ENCODE results near the gene ADAMTS14.

ADAMTS14 gene

GRCh38 chr10:70674560-70675495, 2.5 kb downstream of the ADAMTS14 start:
- in situ Hi-C loops (cut with MboI; ENCODE audit: low sequenced_read_pairs) = no loop called here

- in situ Hi-C loops (cut with MboI; ENCODE audit: low sequenced_read_pairs) = no loop called here
Measured at GRCh38 chr10:70675496-70676161, 3.3 kb downstream of the ADAMTS14 start.

GRCh38 chr10:70676511-70676910, 4.2 kb downstream of the ADAMTS14 start:
- in situ Hi-C loops (cut with MboI; ENCODE audit: low sequenced_read_pairs) = no loop called here

GRCh38 chr10:70677016-70677415, 4.7 kb downstream of the ADAMTS14 start:
- in situ Hi-C loops (cut with MboI; ENCODE audit: low sequenced_read_pairs) = no loop called here

- in situ Hi-C loops (cut with MboI; ENCODE audit: low sequenced_read_pairs) = no loop called here
Measured at GRCh38 chr10:70677620-70678249, 5.4 kb downstream of the ADAMTS14 start.

- in situ Hi-C loops (cut with MboI; ENCODE audit: low sequenced_read_pairs) = no loop called here
Measured at GRCh38 chr10:70678250-70678635, 5.9 kb downstream of the ADAMTS14 start.

- in situ Hi-C loops (cut with MboI; ENCODE audit: low sequenced_read_pairs) = no loop called here
Measured at GRCh38 chr10:70678757-70679489, 6.6 kb downstream of the ADAMTS14 start.

GRCh38 chr10:70679498-70679897, 7.2 kb downstream of the ADAMTS14 start:
- in situ Hi-C loops (cut with MboI; ENCODE audit: low sequenced_read_pairs) = no loop called here

- in situ Hi-C loops (cut with MboI; ENCODE audit: low sequenced_read_pairs) = no loop called here
Measured at GRCh38 chr10:70680899-70681730, 8.8 kb downstream of the ADAMTS14 start.

GRCh38 chr10:70681731-70682005, 9.4 kb downstream of the ADAMTS14 start:
- in situ Hi-C loops (cut with MboI; ENCODE audit: low sequenced_read_pairs) = no loop called here

- in situ Hi-C loops (cut with MboI; ENCODE audit: low sequenced_read_pairs) = no loop called here
Measured at GRCh38 chr10:70682920-70683600, 10.8 kb downstream of the ADAMTS14 start.

- in situ Hi-C loops (cut with MboI; ENCODE audit: low sequenced_read_pairs) = no loop called here
Measured at GRCh38 chr10:70683601-70683934, 11.3 kb downstream of the ADAMTS14 start.

- in situ Hi-C loops (cut with MboI; ENCODE audit: low sequenced_read_pairs) = no loop called here
Measured at GRCh38 chr10:70683940-70684339, 11.6 kb downstream of the ADAMTS14 start.

- in situ Hi-C loops (cut with MboI; ENCODE audit: low sequenced_read_pairs) = no loop called here
Measured at GRCh38 chr10:70684374-70684773, 12.1 kb downstream of the ADAMTS14 start.

- in situ Hi-C loops (cut with MboI; ENCODE audit: low sequenced_read_pairs) = no loop called here
Measured at GRCh38 chr10:70684839-70685454, 12.6 kb downstream of the ADAMTS14 start.

GRCh38 chr10:70685455-70685911, 13.2 kb downstream of the ADAMTS14 start:
- in situ Hi-C loops (cut with MboI; ENCODE audit: low sequenced_read_pairs) = no loop called here

- in situ Hi-C loops (cut with MboI; ENCODE audit: low sequenced_read_pairs) = no loop called here
Measured at GRCh38 chr10:70688828-70689227, 16.5 kb downstream of the ADAMTS14 start.

GRCh38 chr10:70689661-70690060, 17.4 kb downstream of the ADAMTS14 start:
- in situ Hi-C loops (cut with MboI; ENCODE audit: low sequenced_read_pairs) = no loop called here

- in situ Hi-C loops (cut with MboI; ENCODE audit: low sequenced_read_pairs) = no loop called here
Measured at GRCh38 chr10:70690589-70690988, 18.3 kb downstream of the ADAMTS14 start.
